Psoas muscle (tissue), 8 donors: ENCODE data around the gene ABHD1. TPM values are rescaled to one million over a fixed set of nuclear protein-coding genes. Genes with fewer than 3 reads are reported as not detected.
A peak's percentile ranks its signal among the peaks of the same experiment; 100 is the strongest.

Experiments used
- ATAC-seq, 4 donors: fragments of 200-7000 bp; cut with Tn5 transposase; one replicate each; pipeline ENCODE4 v1.9.1; 2020; ENCODE audit warnings: moderate library complexity in 3 of 4, mild to moderate bottlenecking in 2 of 4
- DNase-seq, 2 donors: peaks; one replicate each; pipeline ENCODE4 v3.0.0-alpha.2; 2020
- H3K27ac ChIP-seq: fragments of 200-600 bp; one replicate; pipeline ENCODE4 v1.8.0; 2022
- H3K27me3 ChIP-seq, 3 donors: fragments of 200-600 bp in 1 of 3; one replicate each; pipeline versions ENCODE4 v1.6.1 to v1.8.0; 2013 to 2022; ENCODE audit warnings: low read length in 2 of 3, mild to moderate bottlenecking in 2 of 3, moderate library complexity in 1 of 3; ENCODE audit not compliant: insufficient read depth in 3 of 3
- H3K36me3 ChIP-seq, 2 donors: fragments of 200-600 bp in 1 of 2; one replicate each; pipeline versions ENCODE4 v1.6.1 to v1.8.0; 2013 to 2022; ENCODE audit warnings: low read depth in 1 of 2, mild to moderate bottlenecking in 1 of 2, moderate library complexity in 1 of 2; ENCODE audit not compliant: insufficient read depth in 1 of 2
- H3K4me1 ChIP-seq: fragments of 200-600 bp; one replicate; pipeline ENCODE4 v1.8.0; 2022
- H3K4me3 ChIP-seq: fragments of 200-600 bp; one replicate; pipeline ENCODE4 v1.8.0; 2022; ENCODE audit warnings: mild to moderate bottlenecking
- H3K9me3 ChIP-seq: fragments of 200-600 bp; one replicate; pipeline ENCODE4 v1.8.0; 2022
- WGBS, 3 donors: extraction: QIAGEN DNeasy Blood & Tissue Kit; methylation state at CpG; one replicate each; pipeline versions ENCODE4 v1.1.6 to v1.1.7; 2013; 5-methylcytosine and 5-hydroxymethylcytosine counted together
- intact Hi-C, 2 donors: fragments of 100-400 bp; cut with DNase I; formaldehyde crosslinking; loops; one replicate each; pipeline versions ENCODE4 v1.11.0 to v1.14.2; 2022
- polyA plus RNA-seq, 3 donors: library from polyadenylated mRNA; stranded (reverse); fragments of 200-250 nt; gene quantifications; one replicate each; pipeline ENCODE4 v1.2.3, GENCODE V29; 2013
- total RNA-seq, 4 donors: library from RNA; stranded (reverse); fragmentation: NEBNext Ultra II Directional in 2 of 4; extraction: Animal tissue kit (Norgen Biotek cat#: 25700) in 2 of 4; gene quantifications; one replicate each; pipeline versions ENCODE4 v1.2.1 to v1.2.4, GENCODE V29; 2021 to 2023
- TF ChIP-seq, protein P1 (sequence below): fragments of 200-600 bp; IDR thresholded peaks from one replicate; pipeline ENCODE4 v1.8.0; 2022; ENCODE audit warnings: antibody characterized with exemption
- donor health status: healthy with polysubstance abuse.
- donor health status: DM: no; HTN: no; CAD: no; lungs with moderate emphysema.
- donor health status: Bipolar disorder and iron deficiency.
- donor health status: healthy.
- donor health status: DM: yes; HTN: yes; CAD: no.
- donor health status: DM: no; HTN: no; CAD: no.
- donor health status: DM: no; HTN: no; CAD: no.
- donor health status: DM: yes; HTN: yes; CAD: no.

The ABHD1 gene
- total and polyA plus RNA-seq, 7 donors = 1.4 to 4.5 (median 3.8) TPM

DNA sequence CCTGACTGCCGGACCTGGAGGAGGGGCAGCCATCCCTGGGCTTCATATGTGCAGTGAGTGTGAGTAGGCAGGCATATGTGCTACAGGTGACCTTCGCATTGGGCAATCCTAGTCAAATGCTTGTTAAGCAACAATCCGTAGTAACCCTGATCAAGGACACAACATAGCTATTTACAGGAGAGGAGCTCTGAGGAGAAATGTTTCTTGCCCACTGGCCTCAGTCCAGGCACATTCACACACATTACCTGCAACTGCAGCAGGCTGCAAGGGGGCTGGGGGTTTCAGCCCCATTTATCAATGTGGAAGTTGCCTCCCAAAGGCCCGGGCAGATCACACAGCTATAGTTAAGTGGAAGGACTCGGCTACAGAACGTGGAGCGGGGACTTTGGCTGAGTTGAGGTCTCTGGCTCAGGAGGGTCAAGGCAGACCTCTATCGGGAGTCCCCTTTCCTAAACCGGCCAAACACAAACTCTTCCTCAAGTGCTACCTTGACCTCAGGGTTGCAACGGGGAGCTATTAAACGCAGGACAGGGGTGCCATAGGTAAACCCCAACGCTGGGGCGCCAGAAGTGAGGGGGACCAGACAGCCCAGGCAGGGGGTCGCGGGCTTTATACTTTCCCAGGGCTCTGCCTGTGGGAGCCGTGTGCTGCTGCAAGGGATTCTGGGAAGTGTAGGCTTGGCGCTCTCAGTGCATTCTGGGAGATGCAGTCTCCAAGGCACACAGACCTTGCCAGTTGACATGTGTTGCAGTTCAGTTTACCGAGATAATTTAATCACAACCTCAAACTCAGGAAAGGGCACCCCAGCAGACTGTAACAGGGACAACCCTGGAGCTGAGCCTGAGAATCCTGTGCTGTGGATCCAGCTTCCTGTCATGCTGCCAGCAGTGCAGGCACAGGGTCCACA lies 27.6 kb upstream of the ABHD1 start:
- no peaks in the 10 kb centered on the region for H3K27me3 ChIP-seq
- peaks cover 14% of the 10 kb centered on the region for H3K4me1 ChIP-seq
- peak overlapping the region; percentile 66 for H3K4me3 ChIP-seq
- intact Hi-C loops = loop anchor here (5.0 to 10.0 kb wide), 3 partner anchors 96 to 189 kb away; partner anchors contain the start of genes DNAJC5G (in 1 of the 2) and TRIM54 (in 1 of the 2)
- peak overlapping the region; percentile 65 for H3K27ac ChIP-seq
- DNase-seq (peak; percentile 61 to 83), ATAC-seq (peak; percentile 84 to 91 (median 87))
- TF ChIP-seq, protein P1, sequence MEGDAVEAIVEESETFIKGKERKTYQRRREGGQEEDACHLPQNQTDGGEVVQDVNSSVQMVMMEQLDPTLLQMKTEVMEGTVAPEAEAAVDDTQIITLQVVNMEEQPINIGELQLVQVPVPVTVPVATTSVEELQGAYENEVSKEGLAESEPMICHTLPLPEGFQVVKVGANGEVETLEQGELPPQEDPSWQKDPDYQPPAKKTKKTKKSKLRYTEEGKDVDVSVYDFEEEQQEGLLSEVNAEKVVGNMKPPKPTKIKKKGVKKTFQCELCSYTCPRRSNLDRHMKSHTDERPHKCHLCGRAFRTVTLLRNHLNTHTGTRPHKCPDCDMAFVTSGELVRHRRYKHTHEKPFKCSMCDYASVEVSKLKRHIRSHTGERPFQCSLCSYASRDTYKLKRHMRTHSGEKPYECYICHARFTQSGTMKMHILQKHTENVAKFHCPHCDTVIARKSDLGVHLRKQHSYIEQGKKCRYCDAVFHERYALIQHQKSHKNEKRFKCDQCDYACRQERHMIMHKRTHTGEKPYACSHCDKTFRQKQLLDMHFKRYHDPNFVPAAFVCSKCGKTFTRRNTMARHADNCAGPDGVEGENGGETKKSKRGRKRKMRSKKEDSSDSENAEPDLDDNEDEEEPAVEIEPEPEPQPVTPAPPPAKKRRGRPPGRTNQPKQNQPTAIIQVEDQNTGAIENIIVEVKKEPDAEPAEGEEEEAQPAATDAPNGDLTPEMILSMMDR = no peak
- no peaks in the 10 kb centered on the region for H3K9me3 ChIP-seq
- WGBS, 3 donors = 18 to 24% (median 21%) methylated on average over 18 of the region's 18 CpGs
- no peaks in the 10 kb centered on the region for H3K36me3 ChIP-seq

- no peaks in the 10 kb centered on the region for H3K9me3 ChIP-seq
- peak in 1 of 2 donors; percentile 44 for DNase-seq
- H3K36me3 ChIP-seq = no peaks in the 10 kb centered on the region
- TF ChIP-seq, protein P1 = no peak
- H3K4me1 ChIP-seq = peaks cover 14% of the 10 kb centered on the region
- WGBS, 3 donors = 66 to 73% (median 70%) methylated on average over 3 of the region's 3 CpGs
- H3K27ac ChIP-seq = peak overlapping the region; percentile 65
- no peaks in the 10 kb centered on the region for H3K27me3 ChIP-seq
- ATAC-seq = no peak
- intact Hi-C loops = loop anchor here (5.0 to 10.0 kb wide), 3 partner anchors 95 to 188 kb away; partner anchors contain the start of genes DNAJC5G (in 1 of the 2) and TRIM54 (in 1 of the 2)
- H3K4me3 ChIP-seq = peak overlapping the region; percentile 66
Measured at GRCh38 chr2:27096748-27097297, 26.8 kb upstream of the ABHD1 start.

DNA sequence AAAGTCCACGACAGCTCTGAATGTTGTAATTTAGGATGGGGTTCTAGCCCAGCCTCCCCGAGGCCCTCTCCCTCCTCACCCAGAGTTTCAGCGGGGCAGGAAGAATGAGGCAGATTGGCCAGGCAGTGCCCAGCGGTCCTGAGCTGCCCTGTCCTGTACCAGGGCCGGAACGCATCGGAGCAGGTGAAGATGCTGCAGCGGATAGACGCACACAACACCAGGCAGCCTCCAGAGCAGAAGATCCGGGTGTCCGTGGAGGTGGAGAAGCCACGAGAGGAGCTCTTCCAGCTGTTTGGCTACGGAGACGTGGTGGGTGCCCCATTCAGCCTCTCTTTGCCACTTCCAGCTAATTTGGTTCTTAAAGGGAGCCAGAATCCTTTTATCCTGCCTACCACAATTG lies 26.3 kb upstream of the ABHD1 start:
- Histone ChIP-seq H3K9me3 (no peaks in the 10 kb centered on the region), H3K36me3 (no peaks in the 10 kb centered on the region), H3K4me1 (peaks cover 14% of the 10 kb centered on the region), H3K4me3 (no peak overlapping the region), H3K27ac (no peak overlapping the region), H3K27me3 (no peaks in the 10 kb centered on the region)
- ATAC-seq (no peak), DNase-seq (peak in 1 of 2 donors; percentile 33)
- intact Hi-C loops = loop anchor here (5.0 to 10.0 kb wide), 3 partner anchors 95 to 187 kb away; partner anchors contain the start of genes DNAJC5G (in 1 of the 2) and TRIM54 (in 1 of the 2)
- TF ChIP-seq, protein P1 = no peak
- 85 to 91% (median 87%) methylated on average over 14 of the region's 14 CpGs for WGBS, 3 donors

GRCh38 chr2:27099334-27099955 lies 24.2 kb upstream of the ABHD1 start:
- WGBS, 3 donors = 88 to 93% (median 90%) methylated on average over 18 to 19 of the region's 19 CpGs
- H3K36me3 ChIP-seq = no peaks in the 10 kb centered on the region
- no peak overlapping the region for H3K4me3 ChIP-seq
- ATAC-seq (no peak), DNase-seq (peak in 1 of 2 donors; percentile 40)
- H3K4me1 ChIP-seq = peaks cover 14% of the 10 kb centered on the region
- H3K9me3 ChIP-seq = no peaks in the 10 kb centered on the region
- intact Hi-C loops = loop anchor here (5.0 to 10.0 kb wide), 3 partner anchors 93 to 185 kb away; partner anchors contain the start of genes DNAJC5G (in 1 of the 2) and TRIM54 (in 1 of the 2)
- TF ChIP-seq, protein P1 = no peak
- H3K27ac ChIP-seq = no peak overlapping the region
- H3K27me3 ChIP-seq = no peaks in the 10 kb centered on the region
